Keratinocyte (primary cell): Measurements from ENCODE around the gene VPS37B. TPM values are rescaled to one million over a fixed set of nuclear protein-coding genes. Genes with fewer than 3 reads are reported as not detected.

ENCODE experiments used
- DNase-seq: peaks from one replicate; pipeline ENCODE4 v3.0.0-alpha.2; 2011; ENCODE audit warnings: low read depth, missing footprints, low spot score
- FAIRE-seq: peaks from 2 replicates; lab custom pipeline; 2011; peaks lifted over from hg19 to GRCh38; lab: Jason Lieb, UNC
- H2AFZ ChIP-seq: 2 replicates; pipeline ENCODE4 v1.6.0; 2012; ENCODE audit warnings: low read length, control low read depth, inconsistent platforms; ENCODE audit not compliant: control insufficient read depth
- H3K27ac ChIP-seq: 2 replicates; pipeline ENCODE4 v1.5.1; 2011; ENCODE audit warnings: low read length; ENCODE audit not compliant: control insufficient read depth, insufficient read depth
- H3K27me3 ChIP-seq: 3 replicates; pipeline ENCODE4 v1.6.0; 2011; ENCODE audit warnings: low read length; ENCODE audit not compliant: control insufficient read depth, insufficient read depth; ENCODE audit errors: extremely low read depth
- H3K36me3 ChIP-seq, 2 experiments: 2 replicates in 1 of 2; 3 replicates in 1 of 2; pipeline ENCODE4 v1.5.1; 2011; ENCODE audit warnings: low read length in 2 of 2, mild to moderate bottlenecking in 1 of 2; ENCODE audit not compliant: control insufficient read depth in 2 of 2, insufficient read depth in 2 of 2; ENCODE audit errors: extremely low read depth in 1 of 2
- H3K4me1 ChIP-seq: 3 replicates; pipeline ENCODE4 v1.5.1; 2011; ENCODE audit warnings: low read length; ENCODE audit not compliant: control insufficient read depth, insufficient read depth; ENCODE audit errors: extremely low read depth
- H3K4me2 ChIP-seq: 3 replicates; pipeline ENCODE4 v1.6.0; 2011; ENCODE audit warnings: low read depth, low read length; ENCODE audit not compliant: control insufficient read depth, insufficient read depth; ENCODE audit errors: extremely low read depth
- H3K4me3 ChIP-seq, 3 experiments: fragments of 200-600 bp in 1 of 3; sonication (generic) in 1 of 3; 2 replicates in 2 of 3; 3 replicates in 1 of 3; pipeline ENCODE4 v1.5.1; 2011 to 2016; ENCODE audit warnings: low read length in 3 of 3, mild to moderate bottlenecking in 3 of 3, control low read depth in 2 of 3, inconsistent platforms in 1 of 3, low read depth in 1 of 3, mixed read lengths in 1 of 3, mixed run types in 1 of 3, moderate library complexity in 1 of 3; ENCODE audit not compliant: control insufficient read depth in 2 of 3, insufficient read depth in 2 of 3; ENCODE audit errors: extremely low read depth in 1 of 3
- H3K79me2 ChIP-seq: 2 replicates; pipeline ENCODE4 v1.6.0; 2012; ENCODE audit warnings: low read length; ENCODE audit not compliant: control insufficient read depth, insufficient read depth
- H3K9ac ChIP-seq: 3 replicates; pipeline ENCODE4 v1.6.0; 2011; ENCODE audit warnings: low read length; ENCODE audit not compliant: control insufficient read depth, insufficient read depth; ENCODE audit errors: extremely low read depth
- H3K9me1 ChIP-seq: 3 replicates; pipeline ENCODE4 v1.6.0; 2011; ENCODE audit warnings: low read length; ENCODE audit not compliant: control insufficient read depth, insufficient read depth; ENCODE audit errors: extremely low read depth
- H3K9me3 ChIP-seq: 2 replicates; pipeline ENCODE4 v1.5.1; 2012; ENCODE audit warnings: low read depth, low read length; ENCODE audit not compliant: control insufficient read depth
- H4K20me1 ChIP-seq: 3 replicates; pipeline ENCODE4 v1.6.0; 2011; ENCODE audit warnings: low read length; ENCODE audit not compliant: control insufficient read depth, insufficient read depth; ENCODE audit errors: extremely low read depth
- CTCF ChIP-seq, 3 experiments: IDR thresholded peaks in 1 of 3; conservative IDR thresholded peaks in 1 of 3; optimal IDR thresholded peaks in 1 of 3; 2 replicates in 2 of 3; 3 replicates in 1 of 3; pipeline versions ENCODE3 to v1.5.1; 2011; ENCODE audit warnings: low read length in 3 of 3, mild to moderate bottlenecking in 3 of 3, moderate library complexity in 2 of 3, control low read depth in 1 of 3, inconsistent platforms in 1 of 3; ENCODE audit not compliant: insufficient read depth in 2 of 3; ENCODE audit errors: extremely low read depth in 1 of 3
- EZH2 ChIP-seq: IDR thresholded peaks from one replicate; pipeline ENCODE4 v1.6.1; 2012; ENCODE audit warnings: inconsistent platforms, mild to moderate bottlenecking, low read length, moderate library complexity
- dilution Hi-C: fragments of 300-500 bp; cut with MboI; formaldehyde crosslinking; loops from one replicate; pipeline ENCODE4 v1.7.0; 2020; ENCODE audit warnings: low sequenced_read_pairs; ENCODE audit not compliant: extremely low pct_ligation_motif_present
- polyA plus RNA-seq, 5 experiments: library from polyadenylated mRNA; depleted of rRNA in 3 of 5; stranded (reverse) in 3 of 5; stranded (forward) in 1 of 5; unstranded in 1 of 5; fragments of >200 nt; gene quantifications; 1 replicate in 1 of 5; 2 replicates in 3 of 5; 3 replicates in 1 of 5; pipeline versions ENCODE4 v1.2.1 to v1.2.3, GENCODE V29; 2011 to 2012; ENCODE audit warnings: missing spikeins in 2 of 5, low read depth in 1 of 5, low replicate concordance in 1 of 5

Gene VPS37B
- polyA plus RNA-seq, 1 donor (not counting 4 experiments of a cell fraction or from before 2014, with no cell fraction given) = 34.1 TPM

- H3K4me3 ChIP-seq = peak overlapping the region; percentile 23 to 68 (median 67)
- no peak overlapping the region for H2AFZ ChIP-seq
- peaks cover 75% of the 10 kb centered on the region for H3K79me2 ChIP-seq
- no peaks in the 10 kb centered on the region for H3K27me3 ChIP-seq
- H3K4me1 ChIP-seq = peaks cover 71% of the 10 kb centered on the region
- H3K27ac ChIP-seq = peak overlapping the region; percentile 99
- peak overlapping the region; percentile 98 for H3K4me2 ChIP-seq
- peaks cover 0 to 13% of the 10 kb centered on the region in 2 experiments for H3K36me3 ChIP-seq
- no peak for TF ChIP-seq EZH2
- no peak for TF ChIP-seq CTCF (optimal IDR thresholded peaks at IDR 0.05 in 1 of 3, IDR thresholded peaks at IDR 0.05 in 1 of 3, conservative IDR thresholded peaks at IDR 0.05 in 1 of 3; ENCODE audit: extremely low read depth in 1 of 3, insufficient read depth in 2 of 3, low read length in 3 of 3)
- no peaks in the 10 kb centered on the region for H3K9me1 ChIP-seq
- H4K20me1 ChIP-seq = no peaks in the 10 kb centered on the region
- dilution Hi-C loops = no loop called here
- peak overlapping the region; percentile 86 for H3K9ac ChIP-seq
- no peak for FAIRE-seq
- no peak for DNase-seq
- H3K9me3 ChIP-seq = no peaks in the 10 kb centered on the region
Measured at GRCh38 chr12:122891661-122892525, 4.0 kb downstream of the VPS37B start.

GRCh38 chr12:122889761-122890520 is 6.0 kb downstream of the VPS37B start:
- DNase-seq (no peak), FAIRE-seq (no peak)
- Histone ChIP-seq H2AFZ (no peak overlapping the region), H3K27me3 (no peaks in the 10 kb centered on the region), H3K4me3 (no peak overlapping the region), H3K9ac (peak overlapping the region; percentile 5), H3K36me3 (peaks cover 0 to 13% of the 10 kb centered on the region in 2 experiments), H3K79me2 (peaks cover 82% of the 10 kb centered on the region), H3K9me1 (no peaks in the 10 kb centered on the region), H4K20me1 (no peaks in the 10 kb centered on the region), H3K9me3 (no peaks in the 10 kb centered on the region), H3K4me2 (peak overlapping the region; percentile 98), H3K4me1 (peaks cover 88% of the 10 kb centered on the region), H3K27ac (peak overlapping the region; percentile 99)
- no peak for TF ChIP-seq CTCF (optimal IDR thresholded peaks at IDR 0.05 in 1 of 3, IDR thresholded peaks at IDR 0.05 in 1 of 3, conservative IDR thresholded peaks at IDR 0.05 in 1 of 3; ENCODE audit: extremely low read depth in 1 of 3, insufficient read depth in 2 of 3, low read length in 3 of 3)
- TF ChIP-seq EZH2 = no peak
- dilution Hi-C loops = no loop called here
